ENCODE measurements around the gene PCDHGB4.
A peak's percentile ranks its signal among the peaks of the same experiment; 100 is the strongest.

DNA sequence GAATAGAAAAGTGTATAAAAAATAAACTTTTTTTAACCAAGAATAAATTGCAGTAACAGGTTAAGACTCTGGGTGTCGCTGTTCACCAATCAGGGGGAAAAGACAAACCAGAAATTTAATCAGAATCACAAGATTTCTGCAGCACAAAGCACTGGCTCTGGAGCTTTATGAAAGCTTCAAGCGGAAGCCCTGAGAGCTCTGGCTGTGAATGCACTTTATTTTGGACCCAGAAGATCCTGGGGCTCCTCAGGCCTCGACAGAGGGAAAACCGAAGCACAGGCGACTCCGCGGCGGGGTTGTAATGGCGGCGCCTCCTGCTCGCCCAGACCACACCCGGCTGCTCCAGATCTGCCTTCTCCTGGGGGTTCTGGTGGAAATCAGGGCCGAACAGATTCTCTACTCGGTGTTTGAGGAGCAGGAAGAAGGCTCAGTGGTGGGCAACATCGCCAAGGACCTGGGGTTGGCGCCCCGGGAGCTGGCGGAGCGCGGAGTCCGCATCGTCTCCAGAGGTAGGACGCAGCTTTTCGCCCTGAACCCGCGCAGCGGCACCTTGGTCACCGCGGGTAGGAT, 32.5 kb upstream of the PCDHGB4 start, which contains the start of gene PCDHGA4:
- TF ChIP-seq, protein P1, sequence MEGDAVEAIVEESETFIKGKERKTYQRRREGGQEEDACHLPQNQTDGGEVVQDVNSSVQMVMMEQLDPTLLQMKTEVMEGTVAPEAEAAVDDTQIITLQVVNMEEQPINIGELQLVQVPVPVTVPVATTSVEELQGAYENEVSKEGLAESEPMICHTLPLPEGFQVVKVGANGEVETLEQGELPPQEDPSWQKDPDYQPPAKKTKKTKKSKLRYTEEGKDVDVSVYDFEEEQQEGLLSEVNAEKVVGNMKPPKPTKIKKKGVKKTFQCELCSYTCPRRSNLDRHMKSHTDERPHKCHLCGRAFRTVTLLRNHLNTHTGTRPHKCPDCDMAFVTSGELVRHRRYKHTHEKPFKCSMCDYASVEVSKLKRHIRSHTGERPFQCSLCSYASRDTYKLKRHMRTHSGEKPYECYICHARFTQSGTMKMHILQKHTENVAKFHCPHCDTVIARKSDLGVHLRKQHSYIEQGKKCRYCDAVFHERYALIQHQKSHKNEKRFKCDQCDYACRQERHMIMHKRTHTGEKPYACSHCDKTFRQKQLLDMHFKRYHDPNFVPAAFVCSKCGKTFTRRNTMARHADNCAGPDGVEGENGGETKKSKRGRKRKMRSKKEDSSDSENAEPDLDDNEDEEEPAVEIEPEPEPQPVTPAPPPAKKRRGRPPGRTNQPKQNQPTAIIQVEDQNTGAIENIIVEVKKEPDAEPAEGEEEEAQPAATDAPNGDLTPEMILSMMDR (IDR thresholded peaks at IDR 0.05): peak in 2 of 6 experiments; percentile 5 to 23
- TF ChIP-seq POLR2A (IDR thresholded peaks at IDR 0.05): no peak

Measured in esophagus squamous epithelium (tissue), 4 donors.